Cardiac muscle cell (in vitro differentiated cells and primary cell): ENCODE data around the gene THBD. TPM values are rescaled to one million over a fixed set of nuclear protein-coding genes. Genes with fewer than 3 reads are reported as not detected.

Source experiments
- DNase-seq, 2 donors: peaks; one replicate each; pipeline versions ENCODE4 v3.0.0 to v3.0.0-alpha.2; 2010 to 2017; ENCODE audit warnings: low read depth in 1 of 2, low spot score in 1 of 2
- H3K27ac ChIP-seq: fragments of 200-600 bp; sonication (generic); 2 replicates; pipeline ENCODE4 v1.5.1; 2016
- H3K27me3 ChIP-seq: fragments of 200-600 bp; sonication (generic); 2 replicates; pipeline ENCODE4 v1.6.0; 2016; ENCODE audit warnings: control low read depth
- H3K36me3 ChIP-seq: fragments of 200-600 bp; sonication (generic); 2 replicates; pipeline ENCODE4 v1.5.1; 2016; ENCODE audit warnings: control low read depth
- H3K4me1 ChIP-seq: fragments of 200-600 bp; sonication (generic); 2 replicates; pipeline ENCODE4 v1.8.1; 2017; ENCODE audit warnings: low read depth, mild to moderate bottlenecking, mixed run types
- H3K4me3 ChIP-seq: fragments of 200-600 bp; sonication (generic); 2 replicates; pipeline ENCODE4 v1.5.1; 2016; ENCODE audit warnings: mild to moderate bottlenecking
- H3K9me3 ChIP-seq: fragments of 200-600 bp; sonication (generic); 2 replicates; pipeline ENCODE4 v1.5.1; 2017; ENCODE audit warnings: low read depth, mild to moderate bottlenecking, control low read depth
- polyA plus RNA-seq: library from polyadenylated mRNA; unstranded; fragments of >200 nt; fragmentation: Nextera tagmentation; extraction: Ambion mirVana; gene quantifications from 2 replicates; pipeline ENCODE4 v1.2.1, GENCODE V29; 2016
- total RNA-seq: library from RNA; depleted of rRNA; stranded (reverse); fragments of >200 nt; gene quantifications from 2 replicates; pipeline ENCODE4 v1.2.3, GENCODE V29; 2016
- TF ChIP-seq, protein P1 (sequence below): IDR thresholded peaks from 2 replicates; pipeline ENCODE4 v1.5.1; 2012; ENCODE audit warnings: low read depth, mild to moderate bottlenecking, low read length

Gene THBD
- total and polyA plus RNA-seq, 2 experiments from 2014 or later: 0.04 to 0.54 TPM

- TF ChIP-seq, protein P1, sequence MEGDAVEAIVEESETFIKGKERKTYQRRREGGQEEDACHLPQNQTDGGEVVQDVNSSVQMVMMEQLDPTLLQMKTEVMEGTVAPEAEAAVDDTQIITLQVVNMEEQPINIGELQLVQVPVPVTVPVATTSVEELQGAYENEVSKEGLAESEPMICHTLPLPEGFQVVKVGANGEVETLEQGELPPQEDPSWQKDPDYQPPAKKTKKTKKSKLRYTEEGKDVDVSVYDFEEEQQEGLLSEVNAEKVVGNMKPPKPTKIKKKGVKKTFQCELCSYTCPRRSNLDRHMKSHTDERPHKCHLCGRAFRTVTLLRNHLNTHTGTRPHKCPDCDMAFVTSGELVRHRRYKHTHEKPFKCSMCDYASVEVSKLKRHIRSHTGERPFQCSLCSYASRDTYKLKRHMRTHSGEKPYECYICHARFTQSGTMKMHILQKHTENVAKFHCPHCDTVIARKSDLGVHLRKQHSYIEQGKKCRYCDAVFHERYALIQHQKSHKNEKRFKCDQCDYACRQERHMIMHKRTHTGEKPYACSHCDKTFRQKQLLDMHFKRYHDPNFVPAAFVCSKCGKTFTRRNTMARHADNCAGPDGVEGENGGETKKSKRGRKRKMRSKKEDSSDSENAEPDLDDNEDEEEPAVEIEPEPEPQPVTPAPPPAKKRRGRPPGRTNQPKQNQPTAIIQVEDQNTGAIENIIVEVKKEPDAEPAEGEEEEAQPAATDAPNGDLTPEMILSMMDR: no peak
- Histone ChIP-seq H3K9me3 (no peaks in the 10 kb centered on the region), H3K27me3 (no peaks in the 10 kb centered on the region), H3K4me1 (no peaks in the 10 kb centered on the region), H3K36me3 (no peaks in the 10 kb centered on the region), H3K4me3 (no peak overlapping the region), H3K27ac (no peak overlapping the region)
- DNase-seq: no peak
Observed at GRCh38 chr20:23065266-23066201, 16.1 kb upstream of the THBD start.

- Histone ChIP-seq H3K27me3 (no peaks in the 10 kb centered on the region), H3K36me3 (no peaks in the 10 kb centered on the region), H3K9me3 (no peaks in the 10 kb centered on the region)
Observed at GRCh38 chr20:23063581-23063980, 14.1 kb upstream of the THBD start.

GRCh38 chr20:23063168-23063567 lies 13.7 kb upstream of the THBD start:
- DNase-seq: no peak
- H3K9me3 ChIP-seq: no peaks in the 10 kb centered on the region
- H3K27ac ChIP-seq: no peak overlapping the region
- TF ChIP-seq, protein P1: no peak
- H3K4me3 ChIP-seq: no peak overlapping the region
- no peaks in the 10 kb centered on the region for H3K27me3 ChIP-seq
- H3K36me3 ChIP-seq: no peaks in the 10 kb centered on the region
- H3K4me1 ChIP-seq: peaks cover 8% of the 10 kb centered on the region

More at GRCh38 chr20:23063581-23063980, 14.1 kb upstream of the THBD start:
- DNase-seq: no peak
- H3K27ac ChIP-seq: no peak overlapping the region
- TF ChIP-seq, protein P1: no peak
- peaks cover 8% of the 10 kb centered on the region for H3K4me1 ChIP-seq
- no peak overlapping the region for H3K4me3 ChIP-seq

GRCh38 chr20:23062632-23063031 lies 13.2 kb upstream of the THBD start:
- no peak overlapping the region for H3K27ac ChIP-seq
- TF ChIP-seq, protein P1: no peak
- H3K9me3 ChIP-seq: no peaks in the 10 kb centered on the region
- H3K4me1 ChIP-seq: peaks cover 8% of the 10 kb centered on the region
- H3K27me3 ChIP-seq: no peaks in the 10 kb centered on the region
- no peak overlapping the region for H3K4me3 ChIP-seq
- no peak for DNase-seq
- H3K36me3 ChIP-seq: no peaks in the 10 kb centered on the region

GRCh38 chr20:23061734-23062561 lies 12.5 kb upstream of the THBD start:
- TF ChIP-seq, protein P1: peak; percentile 75
- DNase-seq: peak in 1 of 2 donors; percentile 89
- H3K4me1 ChIP-seq: peaks cover 8% of the 10 kb centered on the region
- H3K27ac ChIP-seq: no peak overlapping the region
- H3K9me3 ChIP-seq: no peaks in the 10 kb centered on the region
- no peak overlapping the region for H3K4me3 ChIP-seq
- no peaks in the 10 kb centered on the region for H3K27me3 ChIP-seq
- no peaks in the 10 kb centered on the region for H3K36me3 ChIP-seq
